Activated T-cell treated with anti-CD3 and anti-CD28 coated beads for 4 hours (primary cell): Measurements from ENCODE around the gene TRAT1.

Source experiments
- DNase-seq: peaks from one replicate; pipeline ENCODE4 v3.0.0-alpha.2; 2020

Gene TRAT1

DNA sequence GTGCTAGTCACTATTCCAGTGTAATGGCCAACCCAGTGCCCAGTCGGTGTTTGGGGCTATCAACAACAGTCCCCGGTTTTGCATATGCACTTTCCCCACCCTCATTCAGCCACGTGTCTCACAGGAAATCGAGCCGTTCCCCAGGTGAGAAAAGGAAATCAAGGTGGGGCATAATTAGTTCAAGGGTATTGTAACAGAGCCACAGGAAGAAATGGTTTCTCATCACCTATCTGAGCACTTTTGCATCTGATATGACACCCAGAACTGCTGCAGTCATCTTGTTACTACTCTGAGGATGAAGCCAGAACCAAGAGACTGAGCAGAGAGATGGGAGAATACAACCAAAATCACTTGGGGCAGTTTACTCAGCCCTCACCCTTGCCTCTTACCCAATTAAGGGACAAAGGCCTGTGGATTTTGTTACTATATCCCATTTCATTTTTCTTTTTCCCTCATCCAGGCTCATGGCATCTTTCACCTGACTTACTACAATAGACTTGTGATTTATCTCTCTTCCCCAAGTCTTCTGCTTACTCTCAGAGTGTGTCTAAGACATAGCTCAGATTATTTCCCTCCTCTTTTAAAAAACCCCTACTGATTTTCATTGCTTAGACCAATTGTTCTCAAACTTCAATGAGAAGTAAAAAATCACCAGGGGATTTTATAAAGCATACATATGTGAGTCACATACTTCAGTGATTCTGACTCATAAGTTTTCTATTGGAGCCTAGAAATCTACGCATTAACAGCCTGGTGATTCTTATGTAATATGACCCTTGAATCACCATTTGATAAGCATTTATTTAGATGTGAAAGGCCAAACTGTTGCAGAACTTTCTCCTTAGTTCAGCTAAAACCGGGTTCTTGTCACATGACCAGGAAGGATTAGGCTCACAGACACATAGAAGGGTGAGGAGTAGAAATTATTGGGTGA lies 40.5 kb downstream of the TRAT1 start:
- no peak for DNase-seq

DNA sequence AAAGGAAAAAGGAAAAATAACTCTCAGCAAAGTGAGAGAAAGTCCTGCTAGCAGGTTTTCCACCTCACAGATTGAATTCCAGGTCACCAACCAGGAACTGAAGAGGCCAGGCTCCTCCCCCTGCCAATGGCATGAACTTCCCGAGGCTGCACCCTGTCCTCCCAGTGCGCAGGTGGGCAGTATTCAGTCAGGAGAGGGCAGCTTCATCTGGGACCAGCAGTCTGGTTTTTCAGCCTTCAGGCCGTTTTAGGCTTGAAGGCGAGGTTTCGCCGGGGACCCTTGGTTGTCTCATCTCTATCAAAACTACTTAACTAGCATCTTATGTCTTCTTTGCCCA lies 41.2 kb downstream of the TRAT1 start:
- no peak for DNase-seq

DNA sequence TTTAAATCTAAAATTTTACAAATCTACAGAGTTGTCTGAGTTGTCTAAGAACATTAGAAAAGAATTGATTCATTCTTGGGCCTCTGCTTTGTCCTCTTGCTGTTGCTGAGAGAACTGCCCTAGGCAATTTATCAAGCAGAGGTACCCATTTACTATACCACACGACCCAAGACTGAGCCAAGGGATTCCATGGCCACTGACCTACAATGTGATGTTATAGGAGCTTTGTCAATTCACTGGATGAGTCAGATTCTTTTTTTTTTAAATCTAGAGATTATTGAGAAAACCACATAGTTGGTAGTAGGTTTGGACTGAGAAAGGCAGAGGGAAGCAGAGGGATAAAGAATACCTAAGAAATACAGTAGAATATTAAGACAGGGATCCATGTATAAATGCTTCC lies 55.3 kb downstream of the TRAT1 start:
- DNase-seq = no peak

GRCh38 chr3:108879915-108880314 lies 57.3 kb downstream of the TRAT1 start:
- no peak for DNase-seq

DNA sequence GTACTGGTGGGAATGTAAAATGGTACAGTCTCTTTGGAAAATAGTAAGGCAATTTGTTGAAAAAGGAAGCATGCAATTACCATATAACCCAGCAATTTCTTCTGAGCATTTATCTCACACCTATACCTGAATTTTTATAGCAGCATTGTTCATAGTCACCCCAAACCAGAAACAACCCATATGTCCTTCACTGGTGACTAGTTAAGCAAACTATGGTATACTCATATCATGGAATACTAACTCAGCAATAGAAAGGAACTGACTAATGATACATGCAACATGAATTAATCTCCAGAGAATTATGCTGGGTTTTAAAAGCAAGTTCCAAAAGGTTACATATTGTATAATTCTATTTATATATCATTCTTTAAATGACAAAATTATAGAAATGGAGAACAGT lies 60.2 kb downstream of the TRAT1 start:
- DNase-seq = no peak

DNA sequence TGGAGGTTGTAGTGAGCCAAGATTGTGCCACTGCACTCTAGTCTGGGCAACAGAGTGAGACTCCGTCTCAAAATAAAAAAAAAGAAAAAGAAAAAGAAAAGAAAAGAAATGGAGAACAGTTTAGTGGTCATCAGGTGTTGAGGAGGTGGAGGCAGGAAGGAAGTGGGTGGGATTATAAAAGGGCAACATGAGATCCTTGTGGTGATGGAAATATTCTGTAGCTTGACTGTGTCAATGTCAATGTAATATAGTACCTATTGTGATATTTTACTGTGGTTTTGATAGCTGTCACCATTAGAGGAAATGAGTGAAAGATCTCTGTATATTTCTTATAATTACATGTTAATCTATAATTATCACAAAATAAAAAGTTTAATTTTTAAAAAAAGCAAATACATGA lies 60.8 kb downstream of the TRAT1 start:
- DNase-seq = no peak

GRCh38 chr3:108887121-108887520 lies 64.5 kb downstream of the TRAT1 start:
- no peak for DNase-seq

- DNase-seq = no peak
These were observed 65.2 kb downstream of the TRAT1 start for GRCh38 chr3:108887777-108888176.

- no peak for DNase-seq
These were observed 69.2 kb downstream of the TRAT1 start for GRCh38 chr3:108891833-108892232.

DNA sequence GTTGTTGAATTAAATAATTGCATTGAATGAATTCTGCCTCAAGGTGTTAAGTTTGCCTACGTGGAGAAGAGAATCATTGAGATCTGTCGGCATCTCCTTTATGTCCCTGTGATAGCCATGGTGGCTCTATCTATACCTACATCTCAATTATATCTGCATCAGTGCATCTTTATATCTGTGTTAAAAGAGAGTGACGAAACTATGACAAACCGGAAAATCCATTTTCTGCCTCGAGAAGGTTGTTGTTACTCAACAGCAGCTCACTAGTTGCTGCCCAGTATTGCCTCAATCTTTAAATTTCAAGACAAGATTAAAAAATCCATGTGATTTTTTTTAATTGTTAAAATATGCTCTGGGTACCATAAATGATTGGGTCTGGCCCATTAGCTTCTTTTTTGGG lies 72.4 kb downstream of the TRAT1 start:
- no peak for DNase-seq

GRCh38 chr3:108897883-108898282 lies 75.3 kb downstream of the TRAT1 start:
- no peak for DNase-seq

DNA sequence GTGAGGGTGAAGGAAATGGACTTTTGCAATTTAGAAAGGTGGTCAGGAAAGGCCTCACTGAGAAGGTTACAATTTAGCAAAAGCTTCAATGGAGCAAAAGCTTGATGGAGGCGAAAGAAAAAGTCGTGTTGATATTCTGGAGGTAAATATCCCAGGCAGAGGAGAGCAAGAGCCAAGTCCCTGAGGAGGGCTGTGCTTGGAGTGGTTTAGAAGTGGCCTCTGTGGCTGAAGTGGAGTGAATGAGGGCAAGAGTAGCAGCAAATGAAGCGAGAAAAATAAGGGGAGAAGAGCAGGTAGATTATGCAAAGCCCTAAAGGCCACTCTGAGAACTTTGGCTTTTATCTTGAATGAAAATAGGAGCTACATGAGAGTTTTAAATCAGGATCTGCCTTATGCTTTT lies 76.9 kb downstream of the TRAT1 start:
- no peak for DNase-seq
